Activated CD4-positive, alpha-beta T cell treated with anti-CD3 and anti-CD28 coated beads for 36 hours (primary cell): ENCODE results near the gene CAMTA1. TPM values are rescaled to one million over a fixed set of nuclear protein-coding genes. Genes with fewer than 3 reads are reported as not detected.

ENCODE experiments used
- ATAC-seq: fragments of 200-7000 bp; cut with Tn5 transposase; one replicate; pipeline ENCODE4 v1.10.0; 2021; ENCODE audit warnings: mild to moderate bottlenecking, moderate library complexity
- CTCF ChIA-PET: fragments of 350-600 bp; sonication (Branson Sonifier 250); formaldehyde crosslinking; loops from one replicate; lab custom pipeline; 2021; ENCODE audit warnings: antibody characterized with exemption; lab: Charles Lee
- POLR2A ChIA-PET: fragments of 350-600 bp; sonication (Branson Sonifier 250); formaldehyde crosslinking; loops from one replicate; lab custom pipeline; 2021; ENCODE audit warnings: antibody characterized with exemption, inconsistent platforms; lab: Charles Lee
- DNase-seq: peaks from one replicate; pipeline ENCODE4 v3.0.0-alpha.2; 2020
- H3K27ac Mint-ChIP-seq: one replicate; pipeline ENCODE4 v1.8.0; 2021; ENCODE audit warnings: mixed read lengths
- H3K27me3 Mint-ChIP-seq: one replicate; pipeline ENCODE4 v1.8.0; 2021; ENCODE audit warnings: mixed read lengths
- H3K36me3 Mint-ChIP-seq: one replicate; pipeline ENCODE4 v1.8.0; 2021; ENCODE audit warnings: low read depth, mixed read lengths
- H3K4me1 Mint-ChIP-seq: one replicate; pipeline ENCODE4 v1.8.0; 2021; ENCODE audit warnings: mixed read lengths
- H3K4me3 Mint-ChIP-seq: one replicate; pipeline ENCODE4 v1.8.0; 2021; ENCODE audit warnings: mild to moderate bottlenecking, moderate library complexity, mixed read lengths
- H3K9me3 Mint-ChIP-seq: one replicate; pipeline ENCODE4 v1.8.0; 2021; ENCODE audit warnings: low read depth, mixed read lengths
- intact Hi-C, 2 experiments: fragments of 100-400 bp; cut with DNase I in 1 of 2; cut with micrococcal nuclease in 1 of 2; formaldehyde crosslinking; loops; one replicate each; pipeline versions ENCODE4 v1.14.2 to v1.15.1; 2022 to 2024; cut with DNase I, micrococcal nuclease
- total RNA-seq, 2 experiments: library from RNA; stranded (reverse); gene quantifications; one replicate each; pipeline ENCODE4 v1.2.3, GENCODE V29; 2021

The CAMTA1 gene
- total RNA-seq, 2 experiments from 2014 or later = 62.3 to 76.7 TPM

DNA sequence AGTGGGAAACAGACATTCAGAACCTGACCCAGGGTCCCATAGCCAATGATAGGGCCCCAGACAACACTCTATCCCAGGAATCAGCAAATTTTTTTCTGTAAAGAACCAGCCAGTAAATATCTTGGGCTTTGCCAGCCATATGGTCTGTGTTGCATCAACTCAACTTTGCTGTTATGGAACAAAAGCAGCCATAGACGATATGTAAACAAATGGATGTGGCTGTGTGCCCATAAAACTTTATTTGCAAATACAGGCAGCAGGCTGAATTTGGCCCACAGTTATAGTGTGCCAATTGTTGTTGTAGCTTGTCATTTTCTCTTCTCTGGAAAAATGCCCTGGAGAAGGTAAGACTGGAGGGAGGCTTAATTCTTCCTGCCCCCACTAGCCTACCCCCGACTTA is 554.7 kb downstream of the CAMTA1 start:
- H3K9me3 Mint-ChIP-seq = no peaks in the 10 kb centered on the region
- ChIA-PET POLR2A (no interaction called here), CTCF (no interaction called here)
- DNase-seq (no peak), ATAC-seq (no peak)
- H3K36me3 Mint-ChIP-seq = no peaks in the 10 kb centered on the region
- intact Hi-C loops = no loop called here
- H3K27me3 Mint-ChIP-seq = no peaks in the 10 kb centered on the region
- H3K4me1 Mint-ChIP-seq = no peaks in the 10 kb centered on the region
- H3K27ac Mint-ChIP-seq = no peak overlapping the region
- no peak overlapping the region for H3K4me3 Mint-ChIP-seq

GRCh38 chr1:7341145-7341905 is 556.1 kb downstream of the CAMTA1 start:
- DNase-seq (no peak), ATAC-seq (no peak)
- Mint-ChIP-seq H3K9me3 (no peaks in the 10 kb centered on the region), H3K36me3 (no peaks in the 10 kb centered on the region), H3K4me1 (no peaks in the 10 kb centered on the region), H3K4me3 (no peak overlapping the region), H3K27ac (no peak overlapping the region), H3K27me3 (no peaks in the 10 kb centered on the region)
- ChIA-PET CTCF (no interaction called here), POLR2A (no interaction called here)
- intact Hi-C loops = no loop called here

DNA sequence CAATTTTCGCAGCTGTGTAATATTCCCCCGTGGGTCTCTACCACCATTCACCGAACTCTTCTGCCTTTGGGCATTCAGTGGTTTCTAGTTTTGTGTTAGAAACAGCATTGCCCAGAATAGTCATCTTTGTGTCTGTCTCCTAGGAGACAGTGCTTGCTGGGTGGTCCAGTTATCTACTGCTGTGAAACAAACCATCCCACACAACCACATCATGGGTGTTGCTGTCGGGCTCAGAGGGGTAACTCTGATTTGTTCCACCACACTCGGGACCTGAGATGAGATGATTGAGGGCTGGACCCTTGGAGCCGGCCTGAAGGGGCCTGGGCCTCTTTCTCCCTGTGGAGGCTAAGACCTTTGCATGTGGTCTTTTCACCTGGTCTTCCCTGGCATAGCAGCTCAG is 558.6 kb downstream of the CAMTA1 start:
- intact Hi-C loops = no loop called here
- ATAC-seq (no peak), DNase-seq (no peak)
- H3K27me3 Mint-ChIP-seq = no peaks in the 10 kb centered on the region
- ChIA-PET CTCF (no interaction called here), POLR2A (no interaction called here)
- H3K4me1 Mint-ChIP-seq = no peaks in the 10 kb centered on the region
- no peak overlapping the region for H3K27ac Mint-ChIP-seq
- H3K9me3 Mint-ChIP-seq = no peaks in the 10 kb centered on the region
- no peak overlapping the region for H3K4me3 Mint-ChIP-seq
- no peaks in the 10 kb centered on the region for H3K36me3 Mint-ChIP-seq

DNA sequence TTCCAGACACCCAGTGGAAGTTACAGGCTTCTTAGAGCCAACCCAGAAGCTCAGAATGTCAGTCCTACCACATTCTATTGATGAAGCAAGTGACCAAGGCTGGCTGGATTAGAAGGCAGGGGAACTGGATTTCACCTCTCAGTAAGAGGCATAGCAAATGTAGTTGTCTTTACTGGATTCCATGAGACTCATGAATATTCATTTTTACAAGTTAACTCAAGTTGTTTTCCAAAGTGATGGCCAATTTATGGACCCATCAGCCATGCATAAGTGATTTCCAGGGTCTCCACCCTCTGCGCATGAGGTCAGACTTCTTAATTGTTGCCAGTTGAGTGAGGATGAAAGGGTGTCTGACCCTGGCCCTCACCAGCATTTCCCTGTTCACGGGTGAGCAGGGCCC is 559.0 kb downstream of the CAMTA1 start:
- intact Hi-C loops = no loop called here
- Mint-ChIP-seq H3K9me3 (no peaks in the 10 kb centered on the region), H3K27ac (no peak overlapping the region), H3K4me3 (no peak overlapping the region), H3K27me3 (no peaks in the 10 kb centered on the region), H3K36me3 (no peaks in the 10 kb centered on the region), H3K4me1 (no peaks in the 10 kb centered on the region)
- DNase-seq (no peak), ATAC-seq (no peak)
- ChIA-PET CTCF (no interaction called here), POLR2A (no interaction called here)

DNA sequence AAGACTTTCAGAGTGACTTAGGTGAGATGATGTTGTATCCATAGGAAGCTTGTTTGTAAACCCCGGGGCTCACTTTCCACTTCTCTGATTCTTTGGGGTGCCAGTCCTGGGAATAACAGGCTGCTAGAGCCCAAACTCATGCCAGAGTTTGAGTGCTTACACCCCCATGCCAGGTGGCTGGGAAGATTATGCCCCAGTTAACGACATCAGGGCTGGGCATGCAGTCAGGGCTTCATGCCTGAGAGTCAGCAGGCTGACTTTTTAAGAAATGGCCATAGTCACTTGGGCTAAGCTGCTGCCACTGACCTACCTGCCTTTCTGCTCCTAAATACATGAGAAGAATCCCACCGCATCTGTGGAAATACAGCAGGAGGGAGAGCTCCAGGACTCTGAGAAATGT is 560.3 kb downstream of the CAMTA1 start:
- H3K27me3 Mint-ChIP-seq = no peaks in the 10 kb centered on the region
- no peaks in the 10 kb centered on the region for H3K4me1 Mint-ChIP-seq
- H3K9me3 Mint-ChIP-seq = no peaks in the 10 kb centered on the region
- ChIA-PET POLR2A (no interaction called here), CTCF (no interaction called here)
- intact Hi-C loops = no loop called here
- no peaks in the 10 kb centered on the region for H3K36me3 Mint-ChIP-seq
- H3K4me3 Mint-ChIP-seq = no peak overlapping the region
- H3K27ac Mint-ChIP-seq = no peak overlapping the region
- ATAC-seq (no peak), DNase-seq (no peak)

- CTCF ChIA-PET = no interaction called here
- H3K9me3 Mint-ChIP-seq = no peaks in the 10 kb centered on the region
Observed at GRCh38 chr1:7346070-7346596, 560.9 kb downstream of the CAMTA1 start.

GRCh38 chr1:7346600-7347570 is 561.6 kb downstream of the CAMTA1 start:
- Mint-ChIP-seq H3K4me3 (no peak overlapping the region), H3K9me3 (no peaks in the 10 kb centered on the region), H3K36me3 (no peaks in the 10 kb centered on the region), H3K4me1 (no peaks in the 10 kb centered on the region), H3K27me3 (no peaks in the 10 kb centered on the region), H3K27ac (no peak overlapping the region)
- intact Hi-C loops = no loop called here
- ChIA-PET CTCF (no interaction called here), POLR2A (interaction anchor here (0.6 kb wide), 1 partner anchor 315 kb away, joined by 3 read pairs; no protein-coding TSS in a partner anchor)
- ATAC-seq (no peak), DNase-seq (no peak)

More at GRCh38 chr1:7346070-7346596, 560.9 kb downstream of the CAMTA1 start:
- intact Hi-C loops = no loop called here
- no peaks in the 10 kb centered on the region for H3K36me3 Mint-ChIP-seq
- POLR2A ChIA-PET = interaction anchor here (0.6 kb wide), 1 partner anchor 314 kb away, joined by 3 read pairs; no protein-coding TSS in a partner anchor
- DNase-seq (no peak), ATAC-seq (no peak)
- no peaks in the 10 kb centered on the region for H3K27me3 Mint-ChIP-seq
- H3K4me1 Mint-ChIP-seq = no peaks in the 10 kb centered on the region
- no peak overlapping the region for H3K4me3 Mint-ChIP-seq
- H3K27ac Mint-ChIP-seq = no peak overlapping the region

GRCh38 chr1:7348073-7348472 is 562.8 kb downstream of the CAMTA1 start:
- ATAC-seq = no peak
- Mint-ChIP-seq H3K27ac (no peak overlapping the region), H3K36me3 (no peaks in the 10 kb centered on the region), H3K4me1 (no peaks in the 10 kb centered on the region), H3K9me3 (no peaks in the 10 kb centered on the region), H3K4me3 (no peak overlapping the region), H3K27me3 (no peaks in the 10 kb centered on the region)
- no peak for DNase-seq
- POLR2A ChIA-PET = no interaction called here
- CTCF ChIA-PET = no interaction called here
- intact Hi-C loops = no loop called here

- ATAC-seq = no peak
- intact Hi-C loops = no loop called here
- H3K36me3 Mint-ChIP-seq = no peaks in the 10 kb centered on the region
- no peak overlapping the region for H3K4me3 Mint-ChIP-seq
- DNase-seq = no peak
- no peaks in the 10 kb centered on the region for H3K4me1 Mint-ChIP-seq
- no peaks in the 10 kb centered on the region for H3K9me3 Mint-ChIP-seq
- no peaks in the 10 kb centered on the region for H3K27me3 Mint-ChIP-seq
- ChIA-PET CTCF (no interaction called here), POLR2A (no interaction called here)
- H3K27ac Mint-ChIP-seq = no peak overlapping the region
Observed at GRCh38 chr1:7348580-7348979, 563.3 kb downstream of the CAMTA1 start.

- H3K27me3 Mint-ChIP-seq = no peaks in the 10 kb centered on the region
- ChIA-PET POLR2A (no interaction called here), CTCF (no interaction called here)
- no peak overlapping the region for H3K4me3 Mint-ChIP-seq
- no peak for ATAC-seq
- no peaks in the 10 kb centered on the region for H3K36me3 Mint-ChIP-seq
- intact Hi-C loops = no loop called here
- no peak for DNase-seq
- H3K4me1 Mint-ChIP-seq = no peaks in the 10 kb centered on the region
- H3K9me3 Mint-ChIP-seq = no peaks in the 10 kb centered on the region
- H3K27ac Mint-ChIP-seq = no peak overlapping the region
Observed at GRCh38 chr1:7350804-7351203, 565.5 kb downstream of the CAMTA1 start.

DNA sequence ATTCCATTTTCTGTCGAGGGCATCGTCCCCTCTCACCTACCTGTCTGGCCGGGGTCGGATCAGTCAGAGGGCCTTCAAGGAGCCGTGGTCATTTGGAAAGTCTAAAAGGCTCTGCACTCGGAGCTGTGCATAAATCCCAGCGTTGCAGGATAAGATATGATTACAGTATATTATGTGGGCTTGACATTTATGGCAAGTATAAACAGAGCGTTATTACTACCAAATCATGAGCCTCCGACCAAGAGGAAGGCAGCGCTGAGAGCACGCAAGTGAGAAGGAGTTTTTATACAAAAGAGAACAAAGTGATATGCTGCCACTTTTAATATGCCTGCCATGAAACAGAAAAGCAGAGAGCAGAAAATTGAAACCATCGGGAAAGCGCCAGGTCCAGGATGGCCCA is 566.4 kb downstream of the CAMTA1 start:
- no peak overlapping the region for H3K4me3 Mint-ChIP-seq
- H3K4me1 Mint-ChIP-seq = no peaks in the 10 kb centered on the region
- CTCF ChIA-PET = no interaction called here
- ATAC-seq (no peak), DNase-seq (no peak)
- POLR2A ChIA-PET = no interaction called here
- H3K27ac Mint-ChIP-seq = no peak overlapping the region
- intact Hi-C loops = no loop called here
- H3K36me3 Mint-ChIP-seq = no peaks in the 10 kb centered on the region
- H3K9me3 Mint-ChIP-seq = no peaks in the 10 kb centered on the region
- H3K27me3 Mint-ChIP-seq = no peaks in the 10 kb centered on the region
